ENCODE results near the gene MAPKAPK2. TPM values are rescaled to one million over a fixed set of nuclear protein-coding genes. Genes with fewer than 3 reads are reported as not detected.

Gene MAPKAPK2
- total RNA-seq, 1 donor from 2014 or later, result 35.3 TPM

DNA sequence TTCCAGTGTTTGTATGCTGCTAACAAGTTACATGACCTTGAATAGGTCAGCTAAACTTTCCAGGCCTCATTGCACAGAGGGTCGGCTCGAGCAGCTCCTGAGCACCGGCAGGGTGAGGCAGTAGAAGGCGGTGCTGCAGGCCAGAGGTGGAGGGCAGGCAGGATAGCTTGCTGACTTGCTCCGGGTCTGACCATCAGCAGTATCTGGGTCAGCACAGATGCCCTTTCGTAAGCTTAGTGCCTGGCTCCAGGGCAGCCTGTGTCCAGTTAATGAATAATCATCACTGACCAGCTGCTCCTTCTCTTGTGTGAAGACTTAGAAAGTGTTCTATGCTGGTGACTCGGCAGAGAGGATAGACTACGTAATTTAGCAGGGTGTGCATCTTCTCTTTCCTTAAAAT, 6.9 kb downstream of the MAPKAPK2 start:
- Histone ChIP-seq H3K27me3 (no peaks in the 10 kb centered on the region), H3K27ac (peak overlapping the region in 1 of 2 donors; percentile 89), H3K4me1 (peaks cover 36 to 79% of the 10 kb centered on the region in 2 donors), H3K9me3 (no peaks in the 10 kb centered on the region), H3K36me3 (no peaks in the 10 kb centered on the region), H3K4me3 (no peak overlapping the region)
- intact Hi-C loops (cut with DNase I), result loop anchor here (2.0 kb wide), 1 partner anchor 31 kb away; no protein-coding TSS in a partner anchor
- TF ChIP-seq, protein P1, sequence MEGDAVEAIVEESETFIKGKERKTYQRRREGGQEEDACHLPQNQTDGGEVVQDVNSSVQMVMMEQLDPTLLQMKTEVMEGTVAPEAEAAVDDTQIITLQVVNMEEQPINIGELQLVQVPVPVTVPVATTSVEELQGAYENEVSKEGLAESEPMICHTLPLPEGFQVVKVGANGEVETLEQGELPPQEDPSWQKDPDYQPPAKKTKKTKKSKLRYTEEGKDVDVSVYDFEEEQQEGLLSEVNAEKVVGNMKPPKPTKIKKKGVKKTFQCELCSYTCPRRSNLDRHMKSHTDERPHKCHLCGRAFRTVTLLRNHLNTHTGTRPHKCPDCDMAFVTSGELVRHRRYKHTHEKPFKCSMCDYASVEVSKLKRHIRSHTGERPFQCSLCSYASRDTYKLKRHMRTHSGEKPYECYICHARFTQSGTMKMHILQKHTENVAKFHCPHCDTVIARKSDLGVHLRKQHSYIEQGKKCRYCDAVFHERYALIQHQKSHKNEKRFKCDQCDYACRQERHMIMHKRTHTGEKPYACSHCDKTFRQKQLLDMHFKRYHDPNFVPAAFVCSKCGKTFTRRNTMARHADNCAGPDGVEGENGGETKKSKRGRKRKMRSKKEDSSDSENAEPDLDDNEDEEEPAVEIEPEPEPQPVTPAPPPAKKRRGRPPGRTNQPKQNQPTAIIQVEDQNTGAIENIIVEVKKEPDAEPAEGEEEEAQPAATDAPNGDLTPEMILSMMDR (IDR thresholded peaks at IDR 0.05), result no peak
- no peak for DNase-seq (ENCODE audit: low spot score in 2 of 2)

DNA sequence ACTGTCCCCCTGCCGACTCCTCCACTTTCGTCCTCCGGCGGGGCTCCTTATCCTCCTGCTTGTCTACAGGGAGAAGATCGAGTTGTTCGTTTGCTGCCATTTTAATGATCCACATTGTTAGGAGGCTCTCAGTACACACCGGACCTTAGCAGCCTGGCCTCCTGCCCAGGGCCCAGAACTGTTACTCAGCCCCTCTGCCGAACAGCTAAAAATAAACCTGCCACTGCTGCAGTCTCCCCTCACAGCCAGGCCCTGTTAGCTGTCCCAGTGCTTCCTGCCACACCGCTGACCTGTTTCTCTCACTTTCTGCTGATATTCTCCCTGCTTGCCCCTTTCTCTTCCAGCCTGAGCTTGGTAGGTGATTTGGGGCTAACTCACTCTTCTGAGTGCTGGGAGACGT, 8.3 kb downstream of the MAPKAPK2 start:
- DNase-seq (ENCODE audit: low spot score in 2 of 2), result peak; percentile 51 to 93
- intact Hi-C loops (cut with DNase I), result loop anchor here (1.0 to 2.0 kb wide), 3 partner anchors 8 to 30 kb away; no protein-coding TSS in a partner anchor
- H3K9me3 ChIP-seq, result no peaks in the 10 kb centered on the region
- peak overlapping the region in 1 of 2 donors; percentile 42 for H3K4me3 ChIP-seq
- no peaks in the 10 kb centered on the region for H3K27me3 ChIP-seq
- TF ChIP-seq, protein P1 (IDR thresholded peaks at IDR 0.05), result no peak
- H3K36me3 ChIP-seq, result peaks cover 0 to 4% of the 10 kb centered on the region in 2 donors
- H3K4me1 ChIP-seq, result peaks cover 36 to 80% of the 10 kb centered on the region in 2 donors
- H3K27ac ChIP-seq, result peak overlapping the region; percentile 89 to 92

DNA sequence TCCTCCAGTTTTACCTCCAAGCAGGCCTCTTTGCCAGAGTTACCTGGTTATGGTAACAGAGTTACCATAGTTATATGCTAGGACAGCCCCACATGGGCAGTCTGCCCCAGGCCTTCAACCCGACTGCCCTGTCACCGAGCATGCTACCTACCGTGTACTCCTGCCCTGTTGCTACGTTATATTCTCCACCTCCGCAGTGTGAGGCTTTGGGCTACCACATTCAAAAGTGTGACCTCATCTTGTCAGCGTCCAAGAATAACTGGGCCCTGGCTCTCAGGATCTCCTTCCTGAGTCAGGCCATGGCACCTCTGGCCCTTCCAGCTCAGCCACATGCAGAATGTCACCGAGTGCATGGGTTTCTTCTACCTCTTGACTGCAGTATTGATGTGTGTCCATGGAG, 8.9 kb downstream of the MAPKAPK2 start:
- intact Hi-C loops (cut with DNase I), result loop anchor here (1.0 to 2.0 kb wide), 3 partner anchors 8 to 29 kb away; no protein-coding TSS in a partner anchor
- H3K4me3 ChIP-seq, result peak overlapping the region in 1 of 2 donors; percentile 42

DNA sequence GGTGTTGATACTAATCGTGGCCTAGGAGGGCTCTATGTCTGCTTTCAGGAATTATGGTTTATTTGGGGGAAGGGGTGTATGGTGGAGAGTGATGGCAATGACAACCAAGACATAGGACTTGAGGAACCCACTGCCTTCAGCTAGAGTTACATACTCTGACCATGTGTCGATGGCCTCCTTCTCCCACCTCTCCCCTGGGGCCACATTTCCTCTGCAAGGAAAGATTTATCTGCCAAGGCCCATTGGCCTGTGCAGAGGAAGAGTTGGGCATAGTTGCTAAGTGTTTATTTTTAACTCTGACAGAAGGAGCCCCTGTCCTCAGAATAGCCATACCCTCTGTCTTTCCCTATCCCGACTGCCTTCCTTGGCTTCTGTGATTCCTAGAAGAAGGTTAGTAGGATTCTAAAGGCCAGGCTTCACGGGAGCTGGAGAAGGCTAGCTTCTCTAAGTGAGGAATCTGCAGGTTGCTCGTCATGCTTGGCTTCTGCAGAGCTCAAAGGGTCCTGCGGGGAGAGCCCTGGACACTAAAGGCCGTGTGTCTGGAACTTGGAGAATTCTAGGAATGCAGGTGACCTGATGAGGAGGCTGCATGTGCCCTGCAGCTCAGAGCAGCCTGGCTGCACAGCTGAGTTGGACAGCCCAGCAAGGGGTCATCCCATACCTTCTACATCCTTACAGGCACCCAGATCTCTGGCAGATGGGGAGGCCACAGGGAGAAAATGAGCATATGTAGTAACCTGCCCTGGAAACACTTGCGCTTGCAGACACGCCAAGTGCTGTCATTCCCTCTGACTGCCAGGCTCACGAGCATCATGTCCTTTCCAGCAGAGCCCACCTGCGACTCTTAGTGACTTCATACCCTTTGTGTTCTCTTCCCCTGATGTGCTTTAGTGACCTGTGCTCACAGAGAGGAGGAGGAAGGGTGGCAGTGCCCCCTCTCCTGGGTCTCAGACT, 9.7 kb downstream of the MAPKAPK2 start:
- peak overlapping the region in 1 of 2 donors; percentile 42 for H3K4me3 ChIP-seq
- peaks cover 0 to 7% of the 10 kb centered on the region in 2 donors for H3K36me3 ChIP-seq
- DNase-seq (ENCODE audit: low spot score in 2 of 2), result no peak
- TF ChIP-seq, protein P1 (IDR thresholded peaks at IDR 0.05), result no peak
- H3K27me3 ChIP-seq, result no peaks in the 10 kb centered on the region
- no peaks in the 10 kb centered on the region for H3K9me3 ChIP-seq
- peak overlapping the region; percentile 89 to 92 for H3K27ac ChIP-seq
- intact Hi-C loops (cut with DNase I), result no loop called here
- H3K4me1 ChIP-seq, result peaks cover 31 to 69% of the 10 kb centered on the region in 2 donors

More for the DNA sequence above, 8.9 kb downstream of the MAPKAPK2 start:
- Histone ChIP-seq H3K36me3 (peaks cover 0 to 7% of the 10 kb centered on the region in 2 donors), H3K9me3 (no peaks in the 10 kb centered on the region), H3K4me1 (peaks cover 32 to 75% of the 10 kb centered on the region in 2 donors), H3K27me3 (no peaks in the 10 kb centered on the region), H3K27ac (peak overlapping the region; percentile 89 to 92)
- TF ChIP-seq, protein P1 (IDR thresholded peaks at IDR 0.05), result no peak
- peak; percentile 61 to 89 for DNase-seq (ENCODE audit: low spot score in 2 of 2)

DNA sequence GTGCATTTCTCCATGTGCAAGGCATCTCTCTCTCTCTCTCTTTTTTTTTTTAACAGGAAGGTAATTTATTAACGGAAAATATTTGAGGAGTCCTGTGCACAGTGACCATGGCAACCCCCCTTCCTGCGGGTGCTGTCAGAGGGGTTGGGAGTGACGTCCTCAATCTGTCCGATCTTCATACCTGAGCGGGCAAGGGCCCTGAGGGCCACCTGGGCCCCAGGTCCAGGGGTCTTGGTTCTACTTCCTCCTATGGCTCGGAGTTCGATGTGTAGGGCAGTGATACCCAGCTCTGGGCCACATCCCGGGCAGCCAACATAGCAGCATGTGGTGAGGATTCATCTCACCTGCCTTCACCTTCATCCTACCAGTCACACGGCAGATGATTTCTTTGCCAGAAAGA, 11.0 kb downstream of the MAPKAPK2 start:
- H3K4me1 ChIP-seq, result peaks cover 25 to 66% of the 10 kb centered on the region in 2 donors

More for the DNA sequence above, 11.0 kb downstream of the MAPKAPK2 start:
- TF ChIP-seq, protein P1 (IDR thresholded peaks at IDR 0.05), result no peak
- no peak for DNase-seq (ENCODE audit: low spot score in 2 of 2)
- no peaks in the 10 kb centered on the region for H3K27me3 ChIP-seq
- H3K4me3 ChIP-seq, result no peak overlapping the region
- H3K27ac ChIP-seq, result no peak overlapping the region
- intact Hi-C loops (cut with DNase I), result no loop called here
- peaks cover 0 to 7% of the 10 kb centered on the region in 2 donors for H3K36me3 ChIP-seq
- no peaks in the 10 kb centered on the region for H3K9me3 ChIP-seq
